GM12873 (cell line): ENCODE results near the gene KIF1A.

Experiments used
- CTCF ChIP-seq: IDR thresholded peaks from 2 replicates; pipeline ENCODE4 v1.5.1; 2012; ENCODE audit warnings: low read depth, mild to moderate bottlenecking, moderate library complexity, low read length, control low read depth; ENCODE audit not compliant: insufficient read depth; ENCODE audit errors: missing control alignments

The KIF1A gene

GRCh38 chr2:240840435-240841060, 20.5 kb upstream of the KIF1A start:
- TF ChIP-seq CTCF = peak; percentile 58

GRCh38 chr2:240839152-240840143, 19.4 kb upstream of the KIF1A start:
- no peak for TF ChIP-seq CTCF

- no peak for TF ChIP-seq CTCF
Observed at GRCh38 chr2:240837621-240838020, 17.6 kb upstream of the KIF1A start.

GRCh38 chr2:240836781-240837467, 16.9 kb upstream of the KIF1A start:
- no peak for TF ChIP-seq CTCF

GRCh38 chr2:240835528-240835927, 15.5 kb upstream of the KIF1A start:
- TF ChIP-seq CTCF = no peak

- TF ChIP-seq CTCF = no peak
Observed at GRCh38 chr2:240834377-240834975, 14.5 kb upstream of the KIF1A start.
